Left lobe of liver (tissue), 2 donors: ENCODE data around the gene VWF. TPM values are rescaled to one million over a fixed set of nuclear protein-coding genes. Genes with fewer than 3 reads are reported as not detected.

ENCODE experiments used
- ATAC-seq: fragments of 200-7000 bp; cut with Tn5 transposase; one replicate; pipeline ENCODE4 v1.9.1; 2020; ENCODE audit warnings: mild to moderate bottlenecking, moderate library complexity
- DNase-seq: peaks from one replicate; pipeline ENCODE4 v3.0.0-alpha.2; 2020; ENCODE audit warnings: low spot score
- total RNA-seq: library from RNA; stranded (reverse); gene quantifications from one replicate; pipeline ENCODE4 v1.2.1, GENCODE V29; 2021
- donor health status: DM: no; HTN: no; CAD: no; lungs with moderate emphysema.
- donor health status: DM: no; HTN: yes; CAD: no.

Gene VWF
- total RNA-seq, 1 donor from 2014 or later: 6.4 TPM

- no peak for DNase-seq
Measured at GRCh38 chr12:5923751-5924150, 200.7 kb downstream of the VWF start.

GRCh38 chr12:5923043-5923605 lies 201.3 kb downstream of the VWF start:
- DNase-seq (no peak), ATAC-seq (no peak)

More at GRCh38 chr12:5923751-5924150, 200.7 kb downstream of the VWF start:
- no peak for ATAC-seq

- ATAC-seq (no peak), DNase-seq (no peak)
Measured at GRCh38 chr12:5921966-5922899, 202.2 kb downstream of the VWF start.

DNA sequence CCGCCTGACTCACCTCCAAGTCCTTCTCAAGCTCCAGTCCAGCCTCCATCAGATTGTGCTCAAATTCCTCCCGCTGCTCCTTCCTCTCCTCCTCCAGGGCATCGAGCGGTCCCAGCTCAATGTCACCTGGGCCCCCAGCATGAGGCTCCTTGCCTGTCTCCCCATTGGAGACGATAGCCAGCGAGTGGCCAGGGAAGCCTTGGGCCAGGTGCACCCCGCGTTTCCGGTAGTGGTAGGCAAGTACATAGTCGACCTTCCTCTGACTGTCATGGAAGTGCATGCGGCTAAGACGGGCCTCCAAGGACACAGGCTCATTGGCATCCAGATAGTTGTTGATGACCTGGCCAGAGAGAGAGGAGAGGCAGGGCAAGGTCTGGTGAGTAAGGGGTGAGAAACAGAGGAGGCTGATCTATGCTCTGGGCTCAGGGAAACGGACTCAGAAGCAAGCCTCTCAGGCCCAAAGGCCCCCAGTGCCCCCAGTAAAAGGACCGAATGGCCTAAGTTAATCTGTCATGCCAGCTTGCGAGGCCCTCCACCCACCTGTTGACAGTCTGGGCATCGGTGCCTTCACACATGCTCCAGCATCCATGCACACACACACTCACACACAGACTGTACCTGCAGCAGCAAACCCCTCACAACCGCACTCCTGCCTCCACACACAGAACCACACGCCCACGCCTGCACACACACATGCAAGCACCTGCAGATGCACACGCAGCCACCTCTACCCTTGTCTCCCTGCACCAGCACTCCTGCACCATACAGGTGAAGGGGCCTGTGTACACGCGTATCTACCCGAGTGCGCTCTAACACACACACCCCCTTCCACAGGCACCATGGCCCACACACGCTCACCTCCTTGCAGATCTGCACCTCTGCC lies 203.2 kb downstream of the VWF start:
- DNase-seq (no peak), ATAC-seq (no peak)

DNA sequence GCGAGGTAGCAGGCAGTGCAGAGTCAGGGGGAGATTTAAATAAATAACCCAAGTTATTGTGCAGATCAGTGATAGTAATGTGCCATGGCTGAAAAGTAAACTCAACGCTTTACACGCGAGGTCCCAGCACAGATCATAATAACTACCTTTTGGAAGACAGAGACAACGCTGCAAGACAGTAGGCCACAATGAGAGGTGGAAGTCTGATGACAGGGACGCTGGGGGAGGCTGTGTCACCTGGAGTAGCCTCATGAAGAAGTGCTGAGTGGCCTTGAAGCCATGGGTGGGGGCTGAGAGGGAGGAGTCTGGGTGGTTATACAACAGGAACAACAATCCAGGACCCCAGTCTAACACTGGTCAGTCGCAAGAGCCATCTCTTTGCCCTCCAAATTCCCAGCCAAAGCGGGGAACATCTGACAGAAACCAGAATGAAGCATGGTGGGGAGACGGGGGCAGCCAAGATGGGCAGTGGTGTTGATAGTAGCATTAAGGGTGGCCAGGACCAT lies 207.6 kb downstream of the VWF start:
- no peak for ATAC-seq
- DNase-seq: no peak

- ATAC-seq (no peak), DNase-seq (no peak)
Measured at GRCh38 chr12:5915511-5915910, 209.0 kb downstream of the VWF start.

- ATAC-seq: no peak
- DNase-seq: no peak
Measured at GRCh38 chr12:5914387-5915149, 209.9 kb downstream of the VWF start.

DNA sequence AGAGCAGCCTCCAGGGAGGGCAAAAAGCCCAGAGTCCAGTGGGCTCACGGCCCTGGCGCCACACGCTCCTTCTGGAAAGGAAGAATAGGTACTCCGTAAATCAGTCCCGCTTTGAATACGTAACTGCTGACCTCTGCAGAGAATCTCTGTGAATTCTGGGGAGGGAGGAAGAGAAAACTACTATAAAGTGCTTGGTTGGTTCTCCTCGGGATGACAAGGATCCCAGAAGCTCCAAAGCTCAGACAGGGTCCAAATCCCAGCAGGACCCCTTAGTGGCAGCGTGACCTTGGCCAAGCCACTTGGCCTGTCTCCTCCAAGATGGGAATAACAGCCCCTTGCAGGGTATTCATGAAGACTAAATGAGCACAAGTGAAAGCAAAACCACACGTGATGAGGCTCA lies 211.1 kb downstream of the VWF start:
- DNase-seq (no peak), ATAC-seq (no peak)

- no peak for ATAC-seq
- no peak for DNase-seq
Measured at GRCh38 chr12:5912437-5913334, 211.8 kb downstream of the VWF start.

DNA sequence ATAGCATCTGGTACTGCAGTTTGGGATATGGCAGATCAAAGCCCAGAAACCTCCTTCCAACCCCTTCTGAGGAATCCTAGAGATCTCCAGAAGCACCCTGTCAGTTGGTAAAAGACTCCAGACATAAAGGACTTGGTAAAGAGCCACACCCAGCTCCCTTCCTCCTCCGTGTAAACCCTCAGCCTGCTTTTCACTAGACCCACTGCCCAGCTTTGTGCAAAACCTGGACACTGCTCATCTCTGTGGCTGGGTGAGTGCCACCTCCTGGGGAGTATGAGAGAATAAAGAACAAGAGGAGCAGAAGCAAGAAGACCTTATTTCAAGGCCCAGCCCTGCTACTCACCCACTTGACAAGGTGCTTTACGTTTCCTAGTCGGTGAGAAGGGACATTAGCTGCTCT lies 212.5 kb downstream of the VWF start:
- ATAC-seq (no peak), DNase-seq (no peak)

GRCh38 chr12:5910790-5911548 lies 213.5 kb downstream of the VWF start:
- ATAC-seq: no peak
- no peak for DNase-seq

GRCh38 chr12:5909560-5909959 lies 214.9 kb downstream of the VWF start:
- ATAC-seq: no peak
- no peak for DNase-seq

DNA sequence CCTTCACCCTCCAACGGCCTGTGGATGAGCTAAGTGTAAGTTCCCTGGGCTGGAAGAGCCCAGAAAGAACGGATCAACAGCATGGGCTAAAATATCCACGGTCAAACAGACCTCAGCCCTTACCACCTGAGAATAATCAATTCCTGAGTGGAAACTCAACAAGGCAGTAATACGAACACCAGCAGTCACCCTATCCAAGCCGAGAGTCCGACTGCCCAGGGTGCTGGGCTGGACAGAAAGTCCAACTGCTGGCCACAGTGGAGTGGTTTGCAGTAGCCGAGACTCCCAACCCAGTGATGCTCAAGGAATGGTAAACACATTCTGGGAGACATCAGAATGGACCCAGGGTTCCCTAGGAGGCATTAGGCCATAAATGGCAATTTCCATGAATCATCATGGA lies 216.2 kb downstream of the VWF start:
- no peak for ATAC-seq
- DNase-seq: no peak

DNA sequence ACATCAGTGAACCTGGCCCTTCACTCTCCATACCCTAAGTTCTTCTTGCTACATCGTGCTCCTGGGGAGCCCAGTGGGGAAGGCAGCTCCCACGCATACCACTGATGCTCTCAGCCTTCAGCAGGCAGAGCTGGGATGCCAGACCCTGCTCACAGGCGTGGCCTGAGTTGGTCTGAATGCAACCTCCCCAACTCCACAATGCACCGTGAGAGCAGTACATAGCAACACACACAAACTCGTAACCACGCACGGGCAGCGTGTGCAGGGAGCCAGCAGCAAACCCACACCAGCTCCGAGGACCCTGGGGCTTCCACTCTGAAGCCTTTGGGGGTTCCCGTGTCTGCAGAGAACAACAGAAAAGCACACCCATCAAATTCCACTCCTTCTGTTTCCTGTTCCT lies 216.7 kb downstream of the VWF start:
- DNase-seq (no peak), ATAC-seq (no peak)

DNA sequence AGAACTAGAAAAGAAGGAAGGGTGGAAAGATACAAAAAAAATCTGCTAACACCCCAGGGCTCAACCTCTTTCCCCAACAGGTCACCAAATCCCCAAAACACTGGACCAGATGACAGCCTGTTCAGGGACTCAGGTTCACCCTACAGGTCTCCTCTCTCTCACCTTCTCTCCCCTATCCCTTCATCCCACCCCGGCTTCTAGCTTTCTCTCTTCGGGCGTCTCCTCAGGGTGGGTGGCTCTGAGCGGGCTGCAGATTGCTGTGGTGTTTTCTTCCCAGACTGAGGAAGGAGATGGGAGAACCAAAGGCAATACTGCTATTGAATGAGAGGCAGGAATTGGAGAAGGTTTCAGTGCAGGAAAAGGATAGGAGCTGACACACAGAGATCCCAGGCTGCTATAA lies 218.7 kb downstream of the VWF start:
- no peak for ATAC-seq
- DNase-seq: no peak

- ATAC-seq: no peak
- no peak for DNase-seq
Measured at GRCh38 chr12:5904969-5905368, 219.5 kb downstream of the VWF start.

- no peak for DNase-seq
- no peak for ATAC-seq
Measured at GRCh38 chr12:5904441-5904840, 220.0 kb downstream of the VWF start.

GRCh38 chr12:5902736-5903135 lies 221.7 kb downstream of the VWF start:
- DNase-seq: no peak

DNA sequence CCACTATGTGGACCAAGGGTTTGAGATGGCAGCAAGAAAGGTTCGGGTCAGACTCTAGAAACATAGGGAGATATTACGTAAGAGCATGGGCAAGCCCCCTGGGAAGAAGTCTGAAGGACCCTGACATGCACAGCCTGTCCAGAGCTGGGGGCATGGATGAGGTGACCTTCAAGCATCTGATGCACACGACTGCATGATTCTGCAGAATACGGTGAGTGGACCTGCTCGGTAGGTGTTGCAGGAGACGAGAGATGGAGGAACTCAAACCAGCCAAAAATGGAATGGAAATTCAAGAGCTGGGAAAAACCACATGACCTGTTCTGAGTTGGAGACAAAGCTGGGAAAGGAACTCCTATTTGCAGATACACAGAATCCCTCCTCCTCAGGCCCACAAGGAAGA lies 223.1 kb downstream of the VWF start:
- ATAC-seq: no peak
- DNase-seq: no peak

More at GRCh38 chr12:5902736-5903135, 221.7 kb downstream of the VWF start:
- no peak for ATAC-seq
